ENCODE data around the gene FRMPD2. TPM values are rescaled to one million over a fixed set of nuclear protein-coding genes. Genes with fewer than 3 reads are reported as not detected.
"Not testable (repeated sequence)": the region's sequence is repeated elsewhere in the genome, so short reads cannot be mapped to it uniquely, and the experiment has no call there.

FRMPD2 gene
- total RNA-seq, 1 donor from 2014 or later = not detected

DNA sequence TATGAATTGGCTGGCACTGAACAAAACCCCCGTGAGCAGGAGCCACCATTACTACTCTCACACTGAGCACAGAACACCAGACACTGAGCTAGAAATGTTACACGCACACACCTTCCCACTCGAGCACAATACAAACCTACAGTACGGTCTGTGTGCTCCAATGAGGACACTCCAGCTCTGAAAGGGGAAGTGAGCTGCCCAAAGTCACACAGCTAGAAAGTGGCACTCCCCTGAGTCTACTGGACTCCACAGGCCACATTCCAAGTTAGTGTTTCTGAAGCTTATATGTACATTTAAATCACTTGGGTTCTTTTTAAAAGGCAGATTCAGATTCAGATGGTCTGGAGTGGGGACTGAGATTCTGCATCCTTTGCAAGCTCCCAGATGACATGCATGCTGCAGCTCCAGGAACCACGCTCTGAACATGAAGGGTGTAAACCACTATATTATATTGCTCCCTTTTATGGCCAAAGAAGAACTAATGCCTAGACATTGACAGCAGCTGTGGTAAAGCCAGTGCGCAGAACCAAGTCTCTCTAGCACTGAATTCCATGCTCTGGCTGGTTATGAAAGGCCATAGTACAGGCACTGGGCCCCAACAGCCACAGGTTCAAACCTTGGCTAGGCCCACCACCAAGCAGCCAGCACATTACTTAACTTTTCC, 77.1 kb downstream of the FRMPD2 start:
- DNase-seq = no peak

DNA sequence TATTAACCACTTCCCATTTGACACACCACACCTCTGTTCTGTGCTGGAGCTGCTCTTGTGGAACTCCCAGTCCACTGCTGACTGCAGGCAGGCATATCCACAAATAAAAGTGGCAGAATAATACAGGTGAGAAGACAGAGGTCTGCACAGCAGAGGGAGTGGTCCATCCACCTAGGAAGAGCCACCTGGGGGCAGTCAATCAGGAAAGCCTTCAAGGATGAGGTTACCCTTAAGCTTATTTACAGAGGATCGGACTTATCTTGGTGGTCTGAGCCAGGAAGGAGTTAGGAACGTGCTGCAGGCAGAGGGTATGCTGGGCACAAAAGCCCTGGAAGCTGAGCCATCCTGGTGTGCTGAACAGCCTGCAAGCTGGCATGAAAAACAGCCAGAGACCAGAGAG, 78.7 kb downstream of the FRMPD2 start:
- DNase-seq = no peak

DNA sequence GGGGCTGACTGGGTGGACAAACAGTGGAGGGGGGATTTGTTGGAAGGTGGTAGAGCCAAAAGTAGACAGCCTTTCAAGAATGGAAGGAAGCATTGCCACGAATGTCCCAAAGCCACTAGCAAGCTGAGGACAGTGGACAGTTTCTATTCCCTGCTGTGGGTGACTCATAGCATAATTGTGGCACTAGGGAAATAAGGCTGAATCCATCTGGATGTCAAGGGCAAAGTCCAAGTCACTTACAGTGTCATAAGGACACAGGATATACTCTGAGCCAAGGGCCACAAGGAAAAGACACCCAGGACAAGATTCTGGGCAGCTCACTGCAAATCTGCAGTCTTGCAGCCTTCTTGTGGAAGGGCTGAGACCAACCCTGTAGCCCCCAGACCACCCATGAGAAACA, 79.7 kb downstream of the FRMPD2 start:
- DNase-seq = no peak

DNA sequence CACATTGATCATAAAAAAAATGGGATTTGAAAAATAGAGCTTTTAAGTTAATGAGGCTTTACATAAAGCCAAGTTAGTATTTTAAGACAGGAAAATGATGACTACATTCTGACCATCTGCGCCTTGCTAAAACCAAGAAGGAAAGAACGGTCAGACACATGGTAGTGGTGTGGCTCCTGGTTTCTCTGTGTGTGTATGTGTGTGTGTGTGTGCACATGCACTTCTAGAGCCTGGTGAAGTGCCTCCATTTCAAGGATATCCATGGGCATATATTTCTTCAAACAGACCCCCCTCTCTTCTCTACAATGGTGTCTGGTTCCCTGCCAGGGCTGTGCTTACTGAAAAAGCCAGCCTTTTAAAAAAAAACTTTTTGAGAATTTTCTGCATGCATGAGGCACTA, 80.9 kb downstream of the FRMPD2 start:
- DNase-seq = no peak

DNA sequence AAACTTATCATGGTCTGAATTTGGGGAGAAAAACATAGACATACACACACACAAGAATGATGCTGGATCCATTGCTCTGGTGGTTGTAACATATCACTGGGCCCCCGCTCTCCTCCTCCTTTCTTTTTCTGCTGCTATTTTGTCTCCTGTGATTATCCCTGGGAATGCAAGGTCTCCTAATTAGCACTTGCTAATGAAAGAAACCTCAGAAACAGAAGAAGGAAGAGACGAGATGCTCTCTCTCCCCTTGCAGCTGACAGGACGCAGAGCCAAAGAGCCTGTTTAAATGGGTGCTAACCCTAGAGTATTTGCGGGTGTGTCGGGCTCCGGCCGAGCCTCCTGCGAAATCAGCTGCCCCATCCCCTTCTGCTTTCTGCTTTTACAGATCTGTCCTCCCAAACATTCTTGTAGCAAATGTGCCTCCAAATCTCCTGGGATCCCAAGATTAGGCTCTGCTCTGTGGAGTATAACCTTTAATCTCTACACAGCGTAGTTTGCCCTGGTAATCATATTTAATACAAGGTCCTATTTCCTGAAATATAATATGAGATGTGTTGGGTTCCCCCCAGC, 81.5 kb downstream of the FRMPD2 start:
- no peak for DNase-seq

DNA sequence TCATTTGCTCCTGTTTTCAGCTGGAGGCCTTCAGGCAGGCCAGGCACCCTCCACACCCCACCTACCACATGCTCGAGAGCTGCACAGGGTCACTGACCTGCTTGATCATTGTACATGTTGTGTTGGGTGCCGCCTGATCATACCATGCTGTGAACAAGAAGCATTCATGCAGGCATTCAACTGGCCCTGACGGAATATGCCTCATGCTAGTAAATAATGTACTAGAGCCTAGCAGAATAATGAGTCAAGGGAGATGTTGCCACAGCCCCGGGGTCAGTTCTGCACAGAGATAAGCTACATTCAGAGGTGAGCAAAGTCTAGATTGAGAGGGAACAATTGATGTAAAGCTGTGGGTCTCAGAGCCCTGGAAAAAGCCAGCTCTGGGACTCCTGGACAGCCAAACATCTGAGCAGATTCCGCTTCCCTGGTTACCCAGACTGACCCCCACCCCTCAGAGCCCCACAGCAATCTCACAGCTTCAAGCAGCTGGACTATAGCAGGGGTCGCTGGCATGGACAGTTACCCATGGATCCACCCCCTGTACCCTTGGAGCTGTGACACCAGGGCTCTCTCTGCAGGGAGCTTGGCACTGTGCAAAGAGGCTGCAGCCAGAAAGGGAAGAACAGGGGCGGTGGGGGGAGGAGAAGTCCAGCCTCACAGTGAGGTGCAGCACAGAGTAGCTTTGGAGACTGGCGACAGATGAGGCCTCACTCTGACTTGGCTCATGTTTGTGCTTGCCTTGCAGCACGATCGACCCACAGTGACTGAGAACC, 86.6 kb downstream of the FRMPD2 start:
- no peak for DNase-seq

DNA sequence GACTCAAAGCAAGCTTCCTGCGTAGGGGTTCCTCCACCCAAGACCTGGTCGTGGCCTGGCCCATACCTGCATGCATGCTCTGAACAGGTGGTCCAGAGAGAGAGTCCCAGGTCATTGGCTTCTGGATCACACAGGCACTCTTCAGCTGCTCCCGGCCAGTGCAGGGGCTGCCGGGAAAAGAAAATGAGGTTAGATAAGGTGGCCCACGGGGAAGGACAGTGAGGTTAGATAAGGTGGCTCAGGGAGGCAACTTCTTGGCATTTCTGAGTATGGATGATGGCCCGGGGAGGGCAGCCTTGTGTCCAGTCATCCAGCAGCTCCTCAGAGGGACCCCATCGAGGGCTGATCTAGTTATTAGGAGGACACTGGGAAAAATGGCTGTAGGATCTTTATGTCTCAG, 87.4 kb downstream of the FRMPD2 start:
- no peak for DNase-seq

DNA sequence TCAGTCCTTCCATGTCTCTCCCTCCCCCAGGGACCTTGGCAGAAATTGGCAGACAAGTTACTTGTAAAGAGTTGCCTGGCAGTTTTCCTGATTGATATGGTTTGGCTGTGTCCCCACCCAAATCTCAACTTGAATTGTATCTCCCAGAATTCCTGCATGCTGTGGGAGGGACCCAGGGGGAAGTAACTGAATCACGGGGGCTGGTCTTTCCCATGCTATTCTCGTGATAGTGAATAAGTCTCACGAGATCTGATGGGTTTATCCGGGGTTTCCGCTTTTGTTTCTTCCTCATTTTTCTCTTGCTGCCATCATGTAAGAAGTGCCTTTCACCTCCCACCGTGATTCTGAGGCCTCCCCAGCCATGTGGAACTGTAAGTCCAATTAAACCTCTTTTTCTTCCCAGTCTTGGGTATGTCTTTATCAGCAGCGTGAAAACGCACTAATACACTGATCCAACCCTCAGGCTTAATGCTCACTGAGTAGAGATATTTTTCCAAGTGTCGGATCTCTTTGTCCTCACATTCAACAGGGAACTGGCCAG, 88.2 kb downstream of the FRMPD2 start:
- not testable (repeated sequence) for DNase-seq

DNA sequence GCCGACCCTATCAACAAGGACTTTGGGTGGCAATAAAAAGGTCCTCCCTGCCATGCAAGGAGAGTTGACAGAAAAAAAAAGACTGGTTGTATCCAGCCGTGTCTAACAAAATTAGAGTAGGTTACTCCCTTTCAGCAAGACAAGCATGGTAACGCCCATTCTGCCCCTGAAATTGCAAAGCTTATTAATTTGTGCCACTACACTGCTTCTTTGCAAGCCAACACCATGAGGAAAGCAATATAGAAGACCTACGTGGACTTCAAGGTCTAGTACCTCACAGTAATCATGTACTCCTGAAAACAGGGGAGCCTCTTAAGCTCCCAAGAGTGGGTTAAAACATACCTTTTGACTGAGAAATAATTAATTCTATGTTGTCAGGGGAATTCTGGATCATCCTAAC, 90.3 kb downstream of the FRMPD2 start:
- DNase-seq = no peak

DNA sequence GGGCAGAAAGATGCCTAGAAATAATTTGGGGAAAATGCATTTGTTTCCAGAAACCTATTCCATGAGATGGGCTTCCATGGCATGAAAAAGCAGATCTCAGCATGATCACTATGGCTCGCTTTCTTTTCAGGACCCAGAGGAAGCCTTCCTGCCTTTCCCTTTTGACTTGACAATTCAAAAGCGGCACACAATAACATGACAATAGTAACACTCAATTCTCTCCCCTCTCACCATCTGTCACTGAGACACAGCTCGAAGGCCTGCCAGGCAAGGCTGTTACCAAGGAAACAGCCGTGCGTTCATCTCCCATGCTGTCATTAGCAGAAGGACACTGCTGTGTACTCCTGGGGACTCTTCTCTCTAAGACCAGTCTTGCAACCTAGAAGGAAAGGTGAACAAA, 101.8 kb downstream of the FRMPD2 start:
- DNase-seq = not testable (repeated sequence)

DNA sequence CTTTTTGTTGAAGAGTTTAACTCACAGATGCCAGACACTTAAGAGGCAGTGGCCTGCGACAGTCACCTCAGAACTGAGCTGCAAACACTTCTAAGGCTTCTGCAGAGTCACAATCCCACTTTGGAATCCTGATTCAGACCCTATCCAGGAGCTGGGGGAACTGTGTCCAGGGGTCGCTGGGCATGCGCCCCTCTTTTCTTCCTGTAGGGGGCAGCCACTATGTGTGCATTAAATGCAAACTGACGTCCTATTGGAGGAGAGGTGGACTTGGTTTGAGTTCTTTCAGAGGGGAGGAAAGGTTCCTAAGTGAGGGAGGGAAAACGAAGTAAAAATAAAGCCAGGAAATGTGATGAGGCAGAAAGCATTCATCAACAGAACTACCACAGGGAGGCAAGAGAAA, 113.8 kb downstream of the FRMPD2 start:
- DNase-seq = not testable (repeated sequence)

DNA sequence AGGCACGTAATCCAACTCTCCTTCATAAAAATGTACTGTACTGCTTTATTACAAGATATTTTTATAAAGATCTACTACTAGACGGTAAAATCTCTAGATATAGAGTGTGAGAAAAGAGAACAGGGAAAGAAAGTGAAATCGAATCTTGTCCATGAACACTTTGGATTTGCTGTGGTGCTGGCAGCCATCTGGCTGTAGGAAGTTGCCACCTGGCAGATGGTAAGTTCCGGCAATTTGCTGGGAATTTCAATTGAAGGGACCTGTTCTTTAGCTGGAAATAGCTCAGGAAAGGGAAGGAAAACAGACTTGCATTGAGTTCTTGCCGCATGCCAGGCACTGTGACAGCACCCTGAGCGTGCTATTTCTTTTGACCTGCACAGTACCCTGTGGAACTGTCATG, 114.3 kb downstream of the FRMPD2 start:
- DNase-seq = not testable (repeated sequence)

DNA sequence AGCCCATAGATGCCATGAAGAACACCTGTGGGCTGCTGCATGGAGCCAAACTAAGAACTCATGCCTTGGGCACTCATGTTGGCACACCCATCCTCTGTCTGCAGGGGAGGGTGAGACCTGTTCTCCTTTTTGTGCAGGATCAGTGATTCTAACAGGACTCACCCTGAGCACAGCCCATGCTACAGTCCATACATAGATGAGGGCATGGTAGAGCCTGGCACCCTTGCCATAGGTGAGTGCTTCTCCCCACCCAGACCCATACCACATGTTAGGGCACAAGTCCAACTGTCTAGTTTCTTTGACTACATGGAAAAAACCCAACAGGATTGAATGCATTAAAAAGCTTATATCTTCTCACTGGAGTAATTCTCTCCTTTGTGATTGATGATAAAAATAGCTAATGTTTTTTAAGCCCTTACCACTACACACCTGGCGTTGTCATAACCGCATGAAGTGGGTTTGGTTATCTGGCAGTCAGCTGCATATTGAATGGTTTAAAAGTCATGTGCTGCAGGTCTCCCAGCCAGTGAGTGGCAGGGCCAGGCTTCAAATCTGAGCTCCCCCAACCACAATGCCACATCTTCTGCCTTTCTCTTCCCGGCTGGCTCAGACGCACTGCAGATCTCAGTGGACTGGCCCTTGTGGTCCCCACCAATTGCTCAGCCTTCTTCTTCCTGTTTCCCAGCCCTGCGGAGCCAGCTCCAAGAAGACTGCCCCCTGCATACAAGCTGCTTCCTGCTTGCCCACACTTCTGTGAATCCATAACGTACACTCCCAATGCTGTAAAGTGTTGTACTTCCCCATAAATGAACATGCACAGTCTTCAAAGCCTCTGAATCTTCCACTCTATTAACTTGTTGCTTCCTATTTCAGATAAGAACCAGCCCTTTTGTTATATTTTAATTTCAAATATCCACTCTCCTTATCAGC, 120.0 kb downstream of the FRMPD2 start:
- not testable (repeated sequence) for DNase-seq

DNA sequence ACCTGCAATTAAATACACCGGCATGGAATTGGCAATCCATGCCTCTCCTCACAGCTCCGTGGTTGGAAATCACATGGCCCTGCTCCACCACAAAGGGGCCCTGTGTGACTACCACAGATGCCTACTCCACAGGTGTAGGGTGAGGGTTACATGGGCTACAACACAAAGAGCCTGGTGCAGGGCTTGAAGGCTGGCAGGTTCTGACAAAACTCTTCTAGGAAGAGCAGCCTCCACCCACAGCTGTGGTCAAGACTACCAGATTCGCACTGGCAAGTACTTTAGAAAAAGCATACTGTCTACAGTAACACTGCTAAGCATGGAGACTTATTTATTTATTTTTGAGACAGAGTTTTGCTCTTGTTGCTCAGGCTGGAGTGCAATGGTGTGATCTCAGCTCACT, 126.9 kb downstream of the FRMPD2 start:
- DNase-seq = not testable (repeated sequence)

DNA sequence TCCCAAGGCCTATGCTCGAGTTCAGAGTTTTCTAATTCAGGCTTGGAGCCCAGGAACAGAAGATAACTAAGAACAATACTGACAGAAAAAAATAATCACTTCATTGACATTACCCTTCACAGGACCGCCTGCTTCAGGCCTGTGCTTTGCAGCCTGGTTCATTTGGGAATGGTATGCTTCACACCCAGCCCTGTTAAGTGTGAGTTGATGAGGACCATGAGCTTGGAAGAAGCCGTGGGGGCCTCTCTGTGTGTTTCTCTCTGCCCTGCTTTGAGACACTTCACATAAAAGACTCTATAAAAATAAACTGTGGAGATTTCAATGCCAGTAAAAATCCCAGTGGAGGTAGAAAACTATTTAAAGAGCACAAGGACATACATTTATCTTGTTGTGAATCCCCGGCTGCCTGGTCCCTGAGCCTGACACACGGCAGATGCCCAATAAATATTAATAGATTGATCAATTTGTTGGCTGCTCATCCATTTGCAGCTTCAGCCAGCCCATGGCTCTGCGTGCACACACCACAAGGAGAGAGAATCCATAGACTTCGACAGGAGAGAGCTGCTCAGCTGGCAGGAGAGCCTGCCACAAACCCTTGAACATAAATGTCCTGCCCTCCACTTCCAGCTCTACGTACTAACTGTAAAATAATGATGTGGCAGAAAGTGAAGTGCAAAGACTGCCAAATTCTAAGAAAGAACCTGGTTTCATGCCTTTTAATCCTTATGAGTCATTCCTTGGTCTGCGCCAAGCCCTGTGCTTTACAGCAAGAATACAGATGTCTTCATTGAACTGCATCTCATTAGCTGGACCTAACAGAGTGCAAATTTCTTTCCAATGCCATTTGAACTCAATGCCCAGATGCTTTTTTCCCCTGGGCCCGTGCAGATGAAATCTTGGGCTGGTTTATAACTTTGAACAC, 130.5 kb downstream of the FRMPD2 start:
- DNase-seq = not testable (repeated sequence)

DNA sequence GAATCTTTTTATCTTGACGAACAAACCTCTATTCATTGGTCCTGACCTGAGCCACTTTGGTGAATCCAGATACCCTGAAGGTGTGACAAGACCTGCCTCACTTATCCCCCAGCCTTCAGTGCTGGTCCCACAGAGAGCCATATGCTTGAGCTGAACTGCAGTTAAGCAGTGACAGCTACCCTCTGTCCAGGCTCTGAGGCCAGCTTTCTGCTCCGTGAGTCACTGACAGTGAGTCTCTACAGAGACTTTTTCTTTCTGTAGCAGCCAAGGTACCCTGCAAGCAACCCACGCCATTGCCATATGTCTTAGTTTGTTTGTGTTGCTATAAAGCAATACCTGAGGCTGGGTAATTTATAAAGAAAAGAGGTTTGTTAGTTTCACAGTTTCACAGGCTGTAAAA, 133.5 kb downstream of the FRMPD2 start:
- DNase-seq = not testable (repeated sequence)

DNA sequence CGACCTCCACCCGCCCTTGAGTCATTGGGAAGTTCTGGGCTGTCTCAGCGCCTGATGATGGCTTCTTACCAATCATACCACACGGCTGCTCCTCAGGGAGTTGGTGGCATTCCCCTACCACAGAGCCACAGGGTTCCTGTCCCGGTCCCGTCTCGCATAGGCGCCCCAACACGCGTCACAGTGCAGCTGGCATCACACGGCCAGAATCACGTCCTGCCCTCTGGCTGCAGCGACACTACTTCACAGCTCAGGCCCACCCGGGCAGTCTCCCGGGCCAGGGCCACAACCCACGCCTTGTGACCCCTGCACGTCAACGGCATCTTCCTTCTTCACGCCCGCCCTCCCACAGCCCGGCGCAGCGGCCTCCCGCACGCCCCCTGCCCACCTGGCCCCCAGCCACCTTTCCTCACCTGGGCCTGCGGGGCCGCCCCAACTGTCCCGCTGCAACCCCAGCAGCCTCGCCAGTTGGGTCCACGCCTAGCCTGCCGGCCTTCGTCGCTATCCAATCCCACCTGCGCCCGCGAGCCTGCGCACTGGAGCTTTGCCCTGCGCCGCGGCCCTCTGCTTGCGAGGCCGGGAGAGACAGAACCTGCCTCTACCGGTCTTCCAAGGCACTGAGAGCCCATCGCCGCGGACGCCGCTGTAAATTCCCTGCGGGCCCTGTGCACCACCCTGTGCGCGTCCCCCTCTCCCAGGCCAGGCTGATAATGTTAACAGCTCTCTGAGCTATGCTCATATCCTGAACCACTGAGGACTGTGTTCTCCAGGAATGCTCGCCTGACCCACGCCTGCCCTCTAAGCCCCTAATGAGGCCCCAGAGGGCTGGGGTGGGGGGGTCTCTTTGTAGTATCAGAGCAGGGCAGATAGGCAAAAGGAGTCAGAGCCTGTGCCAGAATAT, 134.3 kb downstream of the FRMPD2 start:
- not testable (repeated sequence) for DNase-seq

DNA sequence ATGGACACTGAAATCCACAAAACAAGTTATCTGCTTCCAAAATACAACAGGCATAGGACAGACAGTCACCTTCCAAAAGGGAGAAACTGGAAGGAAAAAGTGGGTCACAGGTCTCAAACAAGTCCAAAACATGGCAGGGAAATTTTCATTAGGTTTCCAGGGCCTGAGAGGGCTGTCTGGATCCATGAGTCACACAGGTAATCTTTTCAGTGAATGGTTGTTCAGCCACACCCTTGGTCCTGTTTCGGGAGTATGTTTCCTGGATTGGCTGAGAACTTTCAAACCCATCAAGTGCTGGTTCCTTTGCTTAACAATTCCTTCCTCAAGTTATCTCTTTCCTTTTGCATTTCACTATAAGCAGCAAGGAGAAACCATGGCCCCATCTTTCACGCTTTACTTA, 145.5 kb downstream of the FRMPD2 start:
- not testable (repeated sequence) for DNase-seq

DNA sequence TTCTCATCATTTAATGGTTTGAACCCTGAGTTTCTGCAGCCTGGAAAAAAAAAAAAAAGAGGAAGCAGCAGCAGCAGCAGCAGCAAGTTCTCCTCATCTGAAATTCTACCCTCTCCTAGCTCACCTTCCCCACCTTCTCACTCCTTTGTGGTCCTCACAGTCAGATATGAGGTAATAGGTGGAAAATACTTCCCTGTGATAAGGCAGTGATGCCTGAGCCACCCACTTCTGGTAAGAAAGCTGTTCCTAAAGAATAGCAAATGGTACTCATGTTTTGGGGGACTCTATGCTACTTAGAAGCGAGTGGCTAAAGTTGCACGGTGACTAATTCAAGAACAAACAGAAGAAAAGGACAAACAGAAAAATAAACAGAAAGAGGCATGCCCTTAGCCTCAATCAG, 148.2 kb downstream of the FRMPD2 start:
- not testable (repeated sequence) for DNase-seq

DNA sequence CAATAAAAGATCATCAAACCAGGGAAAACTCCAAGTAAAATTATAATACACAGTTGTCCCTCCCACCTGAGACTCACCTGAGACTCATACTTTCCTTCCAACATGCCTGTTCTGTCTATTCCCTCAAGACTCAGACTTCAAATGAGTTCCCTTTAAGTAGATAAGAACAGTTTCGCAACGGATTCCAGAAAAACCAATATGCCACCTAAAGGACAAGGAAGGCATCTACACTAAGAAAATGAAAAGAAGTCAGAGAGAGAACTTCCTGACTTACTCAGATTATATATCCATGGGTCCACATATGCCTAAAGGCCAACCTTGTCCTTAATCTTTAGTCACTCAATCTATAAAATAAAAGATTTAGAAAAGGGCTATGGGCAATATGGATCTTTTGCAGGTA, 148.9 kb downstream of the FRMPD2 start:
- not testable (repeated sequence) for DNase-seq

All from skin of body (tissue), 2 donors.